NCI-H1694 treated with DMSO at 0.1 percent for 48 hours (cell line): ENCODE data around the gene ZC3H13.
"Not testable (repeated sequence)": the region's sequence is repeated elsewhere in the genome, so short reads cannot be mapped to it uniquely, and the experiment has no call there.

Experiments
- DNase-seq: peaks from one replicate; lab custom pipeline; 2025; lab: John Stamatoyannopoulos, UW

Gene ZC3H13

GRCh38 chr13:46010148-46010547, 42.4 kb downstream of the ZC3H13 start:
- peak; percentile 9 for DNase-seq

GRCh38 chr13:46008631-46009030, 43.9 kb downstream of the ZC3H13 start:
- no peak for DNase-seq

- no peak for DNase-seq
Observed at GRCh38 chr13:46006688-46007452, 45.7 kb downstream of the ZC3H13 start.

- DNase-seq = no peak
Observed at GRCh38 chr13:46004491-46004890, 48.1 kb downstream of the ZC3H13 start.

GRCh38 chr13:45996631-45997030, 55.9 kb downstream of the ZC3H13 start:
- no peak for DNase-seq

- no peak for DNase-seq
Observed at GRCh38 chr13:45995245-45995644, 57.3 kb downstream of the ZC3H13 start.

GRCh38 chr13:45994752-45995151, 57.8 kb downstream of the ZC3H13 start:
- DNase-seq = no peak

GRCh38 chr13:45989607-45990006, 62.9 kb downstream of the ZC3H13 start:
- DNase-seq = no peak

- not testable (repeated sequence) for DNase-seq
Observed at GRCh38 chr13:45981127-45981526, 71.4 kb downstream of the ZC3H13 start.

- DNase-seq = no peak
Observed at GRCh38 chr13:45975337-45975736, 77.2 kb downstream of the ZC3H13 start.

GRCh38 chr13:45974500-45974899, 78.0 kb downstream of the ZC3H13 start:
- no peak for DNase-seq

GRCh38 chr13:45967589-45967988, 85.0 kb downstream of the ZC3H13 start:
- DNase-seq = no peak

GRCh38 chr13:45966715-45967114, 85.8 kb downstream of the ZC3H13 start:
- no peak for DNase-seq

- DNase-seq = no peak
Observed at GRCh38 chr13:45961468-45961867, 91.1 kb downstream of the ZC3H13 start.

GRCh38 chr13:45954836-45955800, 97.4 kb downstream of the ZC3H13 start:
- DNase-seq = no peak

- DNase-seq = no peak
Observed at GRCh38 chr13:45953082-45953481, 99.5 kb downstream of the ZC3H13 start.

GRCh38 chr13:45951724-45952123, 100.8 kb downstream of the ZC3H13 start:
- DNase-seq = no peak

GRCh38 chr13:45951166-45951565, 101.4 kb downstream of the ZC3H13 start:
- DNase-seq = no peak

- DNase-seq = no peak
Observed at GRCh38 chr13:45950386-45951000, 102.1 kb downstream of the ZC3H13 start.

GRCh38 chr13:45949161-45949560, 103.4 kb downstream of the ZC3H13 start:
- DNase-seq = no peak

GRCh38 chr13:45943965-45944364, 108.6 kb downstream of the ZC3H13 start:
- no peak for DNase-seq

GRCh38 chr13:45943120-45943519, 109.4 kb downstream of the ZC3H13 start:
- DNase-seq = no peak

GRCh38 chr13:45941261-45941660, 111.3 kb downstream of the ZC3H13 start:
- DNase-seq = no peak
